SH-SY5Y (cell line): Measurements from ENCODE around the gene STAB2.

Experiments used
- GATA2 ChIP-seq: IDR thresholded peaks from 2 replicates; pipeline ENCODE4 v1.6.1; 2011; ENCODE audit warnings: mild to moderate bottlenecking, low read depth, low read length
- GATA3 ChIP-seq: IDR thresholded peaks from 2 replicates; pipeline ENCODE4 v1.6.1; 2011; ENCODE audit warnings: low read depth, mild to moderate bottlenecking, low read length, moderate library complexity

GRCh38 chr12:103583008-103583407 is 4.1 kb upstream of the STAB2 start:
- TF ChIP-seq GATA3 (no peak), GATA2 (no peak)
